IMR-90 (cell line): ENCODE results near the gene CPEB3. TPM values are rescaled to one million over a fixed set of nuclear protein-coding genes. Genes with fewer than 3 reads are reported as not detected.

Source experiments
- ATAC-seq: fragments of 200-7000 bp; cut with Tn5 transposase; 2 replicates; pipeline ENCODE4 v1.9.1; 2020; ENCODE audit warnings: low read depth, mild to moderate bottlenecking, moderate library complexity
- BruUV-seq: library from RNA; stranded (reverse); fragments of 400-500 nt; replicated peaks from 2 replicates; lab custom pipeline; 2021; lab: Mats Ljungman, UMichigan
- CTCF ChIA-PET: fragments of 300-600 bp; formaldehyde crosslinking; extraction: SDS; loops from one replicate; lab custom pipeline; 2021; ENCODE audit warnings: antibody characterized with exemption; lab: Yijun Ruan, JAX
- POLR2A ChIA-PET: fragments of 300-600 bp; sonication (Branson Sonifier 250); formaldehyde crosslinking; loops from one replicate; lab custom pipeline; 2022; ENCODE audit warnings: antibody characterized with exemption; ENCODE audit not compliant: unreplicated experiment; lab: Charles Lee
- DNase-seq: peaks from one replicate; pipeline ENCODE4 v3.0.0; 2013
- H2AFZ ChIP-seq: replicated peaks from 2 replicates; pipeline ENCODE3; 2013; ENCODE audit warnings: low read length, mild to moderate bottlenecking; ENCODE audit not compliant: poor library complexity
- H2AK5ac ChIP-seq: 2 replicates; pipeline ENCODE4 v1.6.1; 2013; ENCODE audit warnings: low read depth, low read length, inconsistent platforms
- H2AK9ac ChIP-seq: replicated peaks from 2 replicates; pipeline ENCODE3; 2013; ENCODE audit warnings: mild to moderate bottlenecking, low read depth, low read length, moderate library complexity; ENCODE audit not compliant: poor library complexity
- H2BK120ac ChIP-seq: 2 replicates; pipeline ENCODE4 v1.6.1; 2013; ENCODE audit warnings: low read depth, low read length, inconsistent platforms
- H2BK15ac ChIP-seq: 3 replicates; pipeline ENCODE4 v1.6.1; 2013; ENCODE audit warnings: low read depth, low read length, inconsistent platforms
- H2BK20ac ChIP-seq: 2 replicates; pipeline ENCODE4 v1.6.1; 2013; ENCODE audit warnings: low read depth, mild to moderate bottlenecking, inconsistent platforms, low read length, moderate library complexity
- H2BK5ac ChIP-seq: 2 replicates; pipeline ENCODE4 v1.6.1; 2013; ENCODE audit warnings: mild to moderate bottlenecking, low read depth, low read length, inconsistent platforms; ENCODE audit not compliant: poor library complexity, severe bottlenecking
- H3K14ac ChIP-seq: replicated peaks from 2 replicates; pipeline ENCODE4 v1.6.1; 2013; ENCODE audit warnings: low read depth, low read length, inconsistent platforms
- H3K18ac ChIP-seq: 2 replicates; pipeline ENCODE4 v1.6.1; 2013; ENCODE audit warnings: low read depth, low read length, control low read depth
- H3K23ac ChIP-seq: 2 replicates; pipeline ENCODE4 v1.6.1; 2013; ENCODE audit warnings: low read depth, low read length, inconsistent platforms
- H3K27ac ChIP-seq: 2 replicates; pipeline ENCODE4 v1.5.1; 2013; ENCODE audit warnings: mild to moderate bottlenecking, control low read depth, low read length; ENCODE audit not compliant: insufficient read depth
- H3K27me3 ChIP-seq: 2 replicates; pipeline ENCODE4 v1.6.1; 2013; ENCODE audit warnings: low read length; ENCODE audit not compliant: control insufficient read depth, insufficient read depth
- H3K36me3 ChIP-seq: 2 replicates; pipeline ENCODE4 v1.6.1; 2013; ENCODE audit warnings: low read length, mixed read lengths; ENCODE audit not compliant: control insufficient read depth, insufficient read depth
- H3K4ac ChIP-seq: 2 replicates; pipeline ENCODE4 v1.6.1; 2013; ENCODE audit warnings: low read depth, low read length, inconsistent platforms
- H3K4me1 ChIP-seq: 2 replicates; pipeline ENCODE4 v1.6.1; 2013; ENCODE audit warnings: low read length, mixed read lengths; ENCODE audit not compliant: control insufficient read depth, insufficient read depth
- H3K4me2 ChIP-seq: 2 replicates; pipeline ENCODE4 v1.6.1; 2013; ENCODE audit warnings: low read depth, mild to moderate bottlenecking, control low read depth, low read length, moderate library complexity
- H3K4me3 ChIP-seq: 2 replicates; pipeline ENCODE4 v1.5.1; 2013; ENCODE audit warnings: low read depth, mild to moderate bottlenecking, control low read depth, low read length, moderate library complexity; ENCODE audit not compliant: insufficient read depth
- H3K56ac ChIP-seq: 2 replicates; pipeline ENCODE4 v1.6.1; 2013; ENCODE audit warnings: low read length, inconsistent platforms; ENCODE audit not compliant: insufficient read depth; ENCODE audit errors: extremely low read depth
- H3K79me1 ChIP-seq, 2 experiments: 2 replicates each; pipeline ENCODE4 v1.6.1; 2013; ENCODE audit warnings: low read length in 2 of 2, inconsistent platforms in 1 of 2, low read depth in 1 of 2
- H3K9ac ChIP-seq: 2 replicates; pipeline ENCODE4 v1.6.1; 2013; ENCODE audit warnings: low read depth, low read length, control low read depth
- H3K9me1 ChIP-seq: 2 replicates; pipeline ENCODE4 v1.6.1; 2013; ENCODE audit warnings: low read length, inconsistent platforms; ENCODE audit not compliant: insufficient read depth
- H3K9me3 ChIP-seq: 2 replicates; pipeline ENCODE4 v1.6.1; 2013; ENCODE audit warnings: low read length; ENCODE audit not compliant: control insufficient read depth, insufficient read depth
- H4K20me1 ChIP-seq: 2 replicates; pipeline ENCODE4 v1.6.1; 2013; ENCODE audit warnings: low read length, inconsistent platforms; ENCODE audit not compliant: insufficient read depth
- H4K5ac ChIP-seq: 2 replicates; pipeline ENCODE4 v1.6.1; 2013; ENCODE audit warnings: mild to moderate bottlenecking, low read depth, low read length, control low read depth
- H4K8ac ChIP-seq, 2 experiments: 2 replicates each; pipeline ENCODE4 v1.6.1; 2013; ENCODE audit warnings: low read depth in 2 of 2, low read length in 2 of 2, control low read depth in 1 of 2, inconsistent platforms in 1 of 2
- H4K91ac ChIP-seq: 2 replicates; pipeline ENCODE4 v1.6.1; 2013; ENCODE audit warnings: low read depth, low read length, inconsistent platforms; ENCODE audit not compliant: insufficient read depth
- BHLHE40 ChIP-seq: fragments of 150-350 bp; IDR thresholded peaks from 2 replicates; pipeline ENCODE4 v1.6.1; 2016; ENCODE audit warnings: mild to moderate bottlenecking, low read depth, low read length
- CEBPB ChIP-seq: IDR thresholded peaks from 2 replicates; pipeline ENCODE4 v1.6.1; 2012; ENCODE audit warnings: low read depth, low read length, improper control_type of control experiment
- CHD1 ChIP-seq: IDR thresholded peaks from 2 replicates; pipeline ENCODE4 v1.6.1; 2012; ENCODE audit warnings: low read depth, low read length, improper control_type of control experiment
- FOS ChIP-seq: fragments of 150-350 bp; IDR thresholded peaks from 2 replicates; pipeline ENCODE4 v1.6.1; 2016; ENCODE audit warnings: low read depth, low read length
- MAFK ChIP-seq: IDR thresholded peaks from 2 replicates; pipeline ENCODE4 v1.6.1; 2012; ENCODE audit warnings: low read depth, low read length, improper control_type of control experiment
- MAZ ChIP-seq: IDR thresholded peaks from 2 replicates; pipeline ENCODE4 v1.6.1; 2012; ENCODE audit warnings: low read depth, mild to moderate bottlenecking, low read length, improper control_type of control experiment, moderate library complexity, borderline replicate concordance
- MXI1 ChIP-seq: IDR thresholded peaks from 2 replicates; pipeline ENCODE4 v1.6.1; 2012; ENCODE audit warnings: low read depth, mild to moderate bottlenecking, low read length, moderate library complexity, borderline replicate concordance
- NFE2L2 ChIP-seq: fragments of 150-350 bp; IDR thresholded peaks from 2 replicates; pipeline ENCODE4 v1.6.1; 2016; ENCODE audit warnings: low read depth, mild to moderate bottlenecking, low read length
- POLR2A ChIP-seq: IDR thresholded peaks from 2 replicates; pipeline ENCODE4 v1.6.1; 2012; ENCODE audit warnings: mild to moderate bottlenecking, low read depth, low read length
- RAD21 ChIP-seq: IDR thresholded peaks from 2 replicates; pipeline ENCODE4 v1.6.1; 2012; ENCODE audit warnings: low read length, improper control_type of control experiment
- RCOR1 ChIP-seq: IDR thresholded peaks from 2 replicates; pipeline ENCODE4 v1.6.1; 2012; ENCODE audit warnings: mild to moderate bottlenecking, low read length, improper control_type of control experiment; ENCODE audit not compliant: insufficient replicate concordance
- SMC3 ChIP-seq: fragments of 150-350 bp; IDR thresholded peaks from 2 replicates; pipeline ENCODE4 v1.6.1; 2016; ENCODE audit warnings: low read depth, mild to moderate bottlenecking, antibody characterized with exemption, low read length, moderate library complexity
- WGBS, 2 experiments: methylation state at CpG; one replicate each; pipeline versions ENCODE4 v1.1.5 to v1.1.7; 2013; ENCODE audit warnings: missing lambda C conversion rate in 2 of 2; ENCODE audit not compliant: insufficient read length in 1 of 2; ENCODE audit errors: extremely low coverage in 2 of 2; 5-methylcytosine and 5-hydroxymethylcytosine counted together
- dilution Hi-C: fragments of 300-500 bp; cut with HindIII; formaldehyde crosslinking; loops from one replicate; pipeline ENCODE4 v1.14.3; 2018; ENCODE audit warnings: low sequenced_read_pairs; ENCODE audit not compliant: unreplicated experiment
- in situ Hi-C: fragments of 300-500 bp; cut with MboI; formaldehyde crosslinking; loops from 3 replicates; pipeline ENCODE4 v1.14.3; 2019; ENCODE audit warnings: low sequenced_read_pairs, inconsistent platforms, mixed read lengths
- intact Hi-C: fragments of 100-400 bp; cut with micrococcal nuclease; formaldehyde crosslinking; loops from 2 replicates; pipeline ENCODE4 v1.10.0; 2022
- polyA plus RNA-seq, 3 experiments: library from polyadenylated mRNA; depleted of rRNA; stranded (reverse); fragments of >200 nt; gene quantifications; 2 replicates each; pipeline ENCODE4 v1.2.3, GENCODE V29; 2012; ENCODE audit warnings: low replicate concordance in 1 of 3
- total RNA-seq: library from RNA; depleted of rRNA; stranded (reverse); fragments of >200 nt; gene quantifications from 2 replicates; pipeline ENCODE4 v1.2.3, GENCODE V29; 2012
- TF ChIP-seq, protein P1 (sequence below): fragments of 150-350 bp; IDR thresholded peaks from 2 replicates; pipeline ENCODE4 v1.6.1; 2016; ENCODE audit warnings: low read depth, mild to moderate bottlenecking, low read length, moderate library complexity, borderline replicate concordance
- TF ChIP-seq, protein P2 (sequence below): conservative IDR thresholded peaks from 2 replicates; pipeline ENCODE4 v1.5.1; 2012; ENCODE audit warnings: mild to moderate bottlenecking, low read depth, low read length, improper control_type of control experiment
- TF ChIP-seq, protein P3 (sequence below): fragments of 150-350 bp; IDR thresholded peaks from 2 replicates; pipeline ENCODE4 v1.6.1; 2017; ENCODE audit warnings: mild to moderate bottlenecking, antibody characterized with exemption, low read length, low read depth

Gene CPEB3
- total and polyA plus RNA-seq, 2 of the 4 experiments (the other 2 are of a cell fraction): 0.18 to 0.36 TPM

DNA sequence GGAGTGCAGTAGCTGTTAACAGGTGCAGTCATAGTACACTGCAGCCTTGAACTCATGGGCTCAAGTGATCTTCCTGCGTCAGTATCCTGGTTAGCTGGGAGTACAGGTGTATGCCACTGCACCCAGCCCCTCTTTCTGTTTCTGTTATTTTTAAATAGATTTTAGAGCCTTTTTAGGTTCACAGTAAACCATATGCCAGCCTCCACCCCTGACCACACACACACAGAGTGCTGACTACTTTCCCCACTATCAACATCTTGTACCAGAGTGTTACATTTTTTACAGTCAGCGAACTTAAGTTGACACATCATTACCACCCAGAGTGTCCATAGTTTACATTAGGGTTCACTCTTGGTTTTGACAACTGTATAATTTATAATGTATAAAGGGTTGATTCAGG lies 32.2 kb upstream of the CPEB3 start (continued):
- TF ChIP-seq SMC3 (no peak), RCOR1 (no peak), POLR2A (no peak), CEBPB (no peak)

DNA sequence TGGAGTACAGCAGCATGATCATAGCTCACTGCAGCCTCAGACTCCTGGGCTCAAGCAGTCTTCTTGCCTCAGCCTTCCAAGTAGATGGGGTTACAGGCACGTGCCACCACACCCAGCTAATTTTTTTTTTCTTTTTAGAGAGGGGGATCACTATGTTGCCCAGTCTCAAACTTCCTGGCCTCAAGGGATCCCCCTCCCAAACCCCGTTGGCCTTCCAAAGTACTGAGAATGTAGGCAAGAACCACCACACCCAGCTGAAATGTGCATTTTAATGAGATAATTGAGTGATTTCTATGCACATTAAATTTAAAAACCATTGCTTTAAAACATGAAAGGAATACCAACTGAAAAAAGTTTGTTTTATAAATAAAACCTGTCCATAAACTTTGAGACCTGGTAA lies 25.7 kb upstream of the CPEB3 start:
- Histone ChIP-seq H3K56ac (no peak overlapping the region), H2BK5ac (no peak overlapping the region), H3K23ac (no peak overlapping the region), H3K4me3 (no peak overlapping the region), H2AK9ac (no peak overlapping the region), H3K14ac (no peak overlapping the region), H2BK120ac (no peak overlapping the region), H3K79me1 (peaks cover 10 to 24% of the 10 kb centered on the region in 2 experiments), H3K4ac (no peak overlapping the region), H2AK5ac (no peak overlapping the region), H4K8ac (no peak overlapping the region), H3K9ac (no peak overlapping the region), H3K36me3 (peaks cover 10% of the 10 kb centered on the region), H4K91ac (no peak overlapping the region), H3K27ac (no peak overlapping the region), H3K4me2 (no peak overlapping the region), H3K18ac (no peak overlapping the region), H2BK15ac (no peak overlapping the region), H3K9me3 (no peaks in the 10 kb centered on the region), H3K27me3 (no peaks in the 10 kb centered on the region), H2AFZ (no peak overlapping the region), H2BK20ac (no peak overlapping the region), H4K20me1 (no peaks in the 10 kb centered on the region; the same call in none of the 2 replicates), H3K9me1 (no peaks in the 10 kb centered on the region), H3K4me1 (no peaks in the 10 kb centered on the region), H4K5ac (no peak overlapping the region)
- no peak for ATAC-seq
- in situ Hi-C loops: no loop called here
- no peak for DNase-seq
- dilution Hi-C loops: no loop called here
- intact Hi-C loops: no loop called here
- BruUV-seq: no TSS peak
- POLR2A ChIA-PET: no interaction called here
- WGBS, 2 experiments: no CpG with 5 or more reads among the region's 2 CpGs
- CTCF ChIA-PET: no interaction called here
- TF ChIP-seq RAD21 (no peak), MAFK (no peak), CHD1 (no peak), MXI1 (no peak), NFE2L2 (no peak), CEBPB (no peak), POLR2A (no peak), FOS (no peak), BHLHE40 (no peak), RCOR1 (no peak), MAZ (no peak)
- TF ChIP-seq, protein P1, sequence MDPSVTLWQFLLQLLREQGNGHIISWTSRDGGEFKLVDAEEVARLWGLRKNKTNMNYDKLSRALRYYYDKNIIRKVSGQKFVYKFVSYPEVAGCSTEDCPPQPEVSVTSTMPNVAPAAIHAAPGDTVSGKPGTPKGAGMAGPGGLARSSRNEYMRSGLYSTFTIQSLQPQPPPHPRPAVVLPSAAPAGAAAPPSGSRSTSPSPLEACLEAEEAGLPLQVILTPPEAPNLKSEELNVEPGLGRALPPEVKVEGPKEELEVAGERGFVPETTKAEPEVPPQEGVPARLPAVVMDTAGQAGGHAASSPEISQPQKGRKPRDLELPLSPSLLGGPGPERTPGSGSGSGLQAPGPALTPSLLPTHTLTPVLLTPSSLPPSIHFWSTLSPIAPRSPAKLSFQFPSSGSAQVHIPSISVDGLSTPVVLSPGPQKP: no peak
- TF ChIP-seq, protein P2, sequence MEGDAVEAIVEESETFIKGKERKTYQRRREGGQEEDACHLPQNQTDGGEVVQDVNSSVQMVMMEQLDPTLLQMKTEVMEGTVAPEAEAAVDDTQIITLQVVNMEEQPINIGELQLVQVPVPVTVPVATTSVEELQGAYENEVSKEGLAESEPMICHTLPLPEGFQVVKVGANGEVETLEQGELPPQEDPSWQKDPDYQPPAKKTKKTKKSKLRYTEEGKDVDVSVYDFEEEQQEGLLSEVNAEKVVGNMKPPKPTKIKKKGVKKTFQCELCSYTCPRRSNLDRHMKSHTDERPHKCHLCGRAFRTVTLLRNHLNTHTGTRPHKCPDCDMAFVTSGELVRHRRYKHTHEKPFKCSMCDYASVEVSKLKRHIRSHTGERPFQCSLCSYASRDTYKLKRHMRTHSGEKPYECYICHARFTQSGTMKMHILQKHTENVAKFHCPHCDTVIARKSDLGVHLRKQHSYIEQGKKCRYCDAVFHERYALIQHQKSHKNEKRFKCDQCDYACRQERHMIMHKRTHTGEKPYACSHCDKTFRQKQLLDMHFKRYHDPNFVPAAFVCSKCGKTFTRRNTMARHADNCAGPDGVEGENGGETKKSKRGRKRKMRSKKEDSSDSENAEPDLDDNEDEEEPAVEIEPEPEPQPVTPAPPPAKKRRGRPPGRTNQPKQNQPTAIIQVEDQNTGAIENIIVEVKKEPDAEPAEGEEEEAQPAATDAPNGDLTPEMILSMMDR: no peak
- TF ChIP-seq, protein P3, sequence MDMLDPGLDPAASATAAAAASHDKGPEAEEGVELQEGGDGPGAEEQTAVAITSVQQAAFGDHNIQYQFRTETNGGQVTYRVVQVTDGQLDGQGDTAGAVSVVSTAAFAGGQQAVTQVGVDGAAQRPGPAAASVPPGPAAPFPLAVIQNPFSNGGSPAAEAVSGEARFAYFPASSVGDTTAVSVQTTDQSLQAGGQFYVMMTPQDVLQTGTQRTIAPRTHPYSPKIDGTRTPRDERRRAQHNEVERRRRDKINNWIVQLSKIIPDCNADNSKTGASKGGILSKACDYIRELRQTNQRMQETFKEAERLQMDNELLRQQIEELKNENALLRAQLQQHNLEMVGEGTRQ: no peak
